GM19239 (cell line): ENCODE data around the gene TBC1D19.

Source experiments
- DNase-seq: peaks from one replicate; pipeline ENCODE4 v3.0.0; 2011; ENCODE audit warnings: low spot score; ENCODE audit not compliant: insufficient read length
- FAIRE-seq: peaks from 2 replicates; lab custom pipeline; 2011; peaks lifted over from hg19 to GRCh38; lab: Jason Lieb, UNC

Gene TBC1D19

DNA sequence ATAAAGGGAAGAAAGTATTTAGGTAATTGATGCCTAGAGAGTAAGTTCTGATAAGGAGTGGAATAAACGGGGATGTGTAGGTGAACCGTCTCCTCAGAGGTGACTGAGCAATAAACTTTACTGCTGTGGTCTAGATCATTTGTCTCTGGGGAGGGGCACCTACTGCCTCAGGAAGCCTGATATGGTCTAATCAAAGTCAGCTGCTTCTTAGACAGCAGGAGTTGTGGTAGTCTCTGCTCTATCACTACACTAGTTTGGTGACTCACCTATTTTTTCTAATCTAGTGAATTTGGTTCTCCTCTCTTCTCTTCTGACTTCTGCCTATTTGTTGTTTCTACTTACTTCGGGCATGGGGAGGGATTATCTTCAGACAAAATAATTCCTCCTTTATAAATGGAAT is 181.6 kb downstream of the TBC1D19 start:
- FAIRE-seq, result no peak
- no peak for DNase-seq

DNA sequence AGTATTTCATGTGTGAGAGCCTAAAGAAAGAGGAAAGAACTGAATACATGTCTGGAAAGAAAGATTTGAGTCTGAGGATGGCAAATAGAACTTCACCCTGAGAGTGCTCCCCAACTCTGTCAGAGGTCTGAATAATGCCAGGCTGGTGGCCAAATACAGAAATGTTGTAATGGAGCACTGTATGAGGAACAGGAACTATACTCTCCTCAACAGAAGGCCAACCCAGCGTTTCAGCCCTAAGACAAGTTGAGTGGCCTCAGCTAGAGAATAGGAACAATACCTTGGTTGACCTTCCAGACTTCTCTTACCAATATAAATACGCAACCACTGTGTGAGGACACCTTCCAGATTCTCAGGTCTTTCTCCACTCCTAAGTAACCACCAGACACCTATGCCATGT is 182.3 kb downstream of the TBC1D19 start:
- DNase-seq (no peak), FAIRE-seq (no peak)

DNA sequence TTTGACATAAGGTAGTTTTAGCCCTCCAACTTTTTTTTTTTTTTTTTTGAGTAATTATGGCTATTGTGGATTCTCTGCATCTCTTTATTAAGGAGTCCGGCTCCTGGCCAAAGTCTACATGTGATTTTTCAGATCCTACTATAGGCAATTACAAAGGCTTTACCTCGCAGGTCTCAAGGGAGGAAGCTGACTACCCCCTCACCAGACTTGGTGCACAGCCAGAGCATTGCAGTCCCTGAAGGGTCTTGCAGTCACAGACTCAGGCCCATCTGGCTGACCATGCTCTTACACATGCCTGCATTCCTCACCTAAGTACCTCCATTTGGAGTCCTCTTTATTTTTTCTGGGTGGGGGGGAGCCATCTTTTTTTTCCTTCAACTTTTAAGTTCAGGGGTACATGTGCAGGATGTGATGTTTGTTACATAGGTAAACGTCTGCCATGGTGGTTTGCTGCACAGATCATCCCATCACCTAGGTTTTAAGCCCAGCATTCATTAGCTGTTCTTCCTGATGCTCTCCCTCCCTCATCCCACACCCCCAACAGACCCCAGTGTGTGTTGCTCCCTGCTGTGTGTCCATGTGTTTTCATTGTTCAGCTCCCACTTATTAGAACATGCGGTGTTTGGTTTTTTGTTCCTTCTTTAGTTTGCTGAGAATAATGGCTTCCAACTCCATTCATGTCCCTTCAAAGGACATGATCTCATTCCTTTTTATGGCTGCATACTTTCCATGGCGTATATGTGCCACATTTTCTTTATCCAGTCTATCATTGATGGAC is 188.4 kb downstream of the TBC1D19 start:
- DNase-seq, result no peak

GRCh38 chr4:26779224-26779623 is 195.3 kb downstream of the TBC1D19 start:
- no peak for DNase-seq

More for the DNA sequence above, 188.4 kb downstream of the TBC1D19 start:
- FAIRE-seq, result no peak

DNA sequence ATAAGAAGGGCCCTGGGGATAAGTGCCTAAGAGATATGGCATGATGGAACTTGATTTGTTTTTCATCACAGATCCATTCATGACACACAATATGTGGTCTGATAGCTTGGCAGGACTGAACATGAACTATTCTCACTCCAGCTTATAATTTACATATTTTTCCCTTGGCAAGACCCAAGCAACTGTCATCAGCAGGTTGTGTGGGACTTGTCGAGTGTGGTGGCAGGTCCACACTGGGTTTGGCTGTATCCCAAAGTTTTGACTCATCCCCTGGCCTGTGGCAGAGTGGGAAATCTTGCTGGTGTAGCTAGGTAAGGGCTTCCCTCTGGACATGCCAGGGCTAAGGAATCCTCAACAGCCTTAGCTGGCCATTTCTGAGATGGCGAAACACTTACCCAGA is 195.8 kb downstream of the TBC1D19 start:
- FAIRE-seq, result no peak

More at GRCh38 chr4:26779224-26779623, 195.3 kb downstream of the TBC1D19 start:
- no peak for FAIRE-seq

GRCh38 chr4:26780539-26780938 is 196.7 kb downstream of the TBC1D19 start:
- DNase-seq (no peak), FAIRE-seq (peak; percentile 14)

More for the DNA sequence above, 195.8 kb downstream of the TBC1D19 start:
- DNase-seq, result no peak

DNA sequence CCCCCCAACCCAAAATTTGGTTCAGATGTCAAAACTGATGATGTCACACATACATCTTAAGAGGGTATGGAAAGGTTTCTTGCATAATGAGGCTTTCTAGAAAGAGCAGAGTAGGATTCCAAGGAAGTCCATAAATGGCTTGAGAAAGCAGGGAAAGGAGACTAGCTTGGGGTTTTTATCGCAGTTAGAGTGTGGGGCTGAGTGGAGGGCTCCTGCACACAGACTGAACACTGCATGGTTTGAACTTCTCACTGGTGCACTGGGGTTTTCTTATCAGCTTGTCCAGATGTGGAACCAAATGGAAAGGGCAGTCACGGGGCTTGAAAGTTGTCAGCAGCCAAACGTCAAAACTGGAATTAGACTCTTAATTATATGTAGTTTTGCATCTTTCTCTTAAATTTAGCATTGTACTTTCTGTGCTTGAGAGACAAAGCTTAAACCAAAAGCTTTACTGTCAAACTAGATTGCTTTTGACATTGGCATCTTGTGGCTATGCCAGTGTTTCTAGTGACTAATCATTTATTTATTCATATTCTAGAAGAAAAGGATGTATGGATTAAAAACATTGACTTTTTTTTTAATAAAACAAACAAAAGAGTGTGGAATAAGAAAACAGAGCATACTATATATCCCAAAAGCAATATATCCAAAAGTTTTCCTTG is 198.4 kb downstream of the TBC1D19 start:
- FAIRE-seq (no peak), DNase-seq (no peak)

- no peak for DNase-seq
- FAIRE-seq, result no peak
Observed at GRCh38 chr4:26782830-26783202, 198.9 kb downstream of the TBC1D19 start.

DNA sequence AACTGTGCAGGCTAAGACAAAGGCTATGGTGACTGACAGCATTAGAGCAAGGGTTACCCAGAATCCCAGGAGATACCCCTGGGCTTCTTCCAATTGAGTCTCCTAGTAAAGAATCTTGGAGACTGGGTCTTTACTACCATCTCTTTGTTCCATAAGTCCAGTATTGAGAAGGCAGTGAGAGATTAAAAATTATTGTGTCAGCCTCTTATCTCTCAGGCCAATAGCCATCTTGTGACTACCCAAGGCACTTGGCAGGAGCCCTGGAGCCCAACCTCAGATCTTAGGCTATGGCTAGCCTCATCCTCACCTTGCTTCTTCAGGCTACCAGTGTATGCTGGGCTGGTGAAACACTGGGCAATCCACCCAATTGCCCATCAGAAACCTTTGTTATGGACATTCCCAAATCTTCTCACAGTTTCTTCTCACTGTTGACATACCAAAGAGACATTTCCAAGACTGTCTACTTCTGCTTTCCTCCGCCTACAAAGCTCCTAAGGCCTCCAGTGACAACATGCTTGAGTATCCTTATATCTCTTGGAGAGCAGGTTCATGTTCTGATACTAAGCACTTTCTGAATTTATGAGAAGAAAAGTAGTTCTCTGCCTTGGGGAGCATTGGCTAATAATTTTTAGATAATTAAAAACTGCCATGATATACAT is 200.5 kb downstream of the TBC1D19 start:
- FAIRE-seq, result no peak

GRCh38 chr4:26785312-26785711 is 201.4 kb downstream of the TBC1D19 start:
- FAIRE-seq, result no peak
- no peak for DNase-seq

More for the DNA sequence above, 200.5 kb downstream of the TBC1D19 start:
- DNase-seq, result no peak

DNA sequence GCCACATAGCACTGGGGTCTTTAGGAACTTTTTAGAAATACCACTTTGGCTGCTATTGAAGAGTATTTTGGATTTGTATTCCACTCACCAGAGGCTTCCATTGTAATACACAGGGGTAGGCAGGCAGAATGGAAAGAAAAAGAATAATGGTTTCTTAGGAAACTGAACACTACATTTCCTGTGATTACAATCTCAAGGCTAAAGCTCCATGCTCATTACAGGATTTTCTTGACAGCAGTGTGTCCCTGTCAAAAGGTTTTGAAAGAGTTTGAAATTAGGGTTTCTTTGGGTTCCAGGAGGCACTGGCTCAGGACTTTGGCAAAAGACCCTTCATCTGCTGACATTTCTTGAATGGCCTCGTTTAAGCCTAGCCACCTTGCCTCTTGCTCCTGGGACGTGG is 201.9 kb downstream of the TBC1D19 start:
- FAIRE-seq (no peak), DNase-seq (no peak)

GRCh38 chr4:26786916-26787315 is 203.0 kb downstream of the TBC1D19 start:
- DNase-seq (no peak), FAIRE-seq (no peak)

DNA sequence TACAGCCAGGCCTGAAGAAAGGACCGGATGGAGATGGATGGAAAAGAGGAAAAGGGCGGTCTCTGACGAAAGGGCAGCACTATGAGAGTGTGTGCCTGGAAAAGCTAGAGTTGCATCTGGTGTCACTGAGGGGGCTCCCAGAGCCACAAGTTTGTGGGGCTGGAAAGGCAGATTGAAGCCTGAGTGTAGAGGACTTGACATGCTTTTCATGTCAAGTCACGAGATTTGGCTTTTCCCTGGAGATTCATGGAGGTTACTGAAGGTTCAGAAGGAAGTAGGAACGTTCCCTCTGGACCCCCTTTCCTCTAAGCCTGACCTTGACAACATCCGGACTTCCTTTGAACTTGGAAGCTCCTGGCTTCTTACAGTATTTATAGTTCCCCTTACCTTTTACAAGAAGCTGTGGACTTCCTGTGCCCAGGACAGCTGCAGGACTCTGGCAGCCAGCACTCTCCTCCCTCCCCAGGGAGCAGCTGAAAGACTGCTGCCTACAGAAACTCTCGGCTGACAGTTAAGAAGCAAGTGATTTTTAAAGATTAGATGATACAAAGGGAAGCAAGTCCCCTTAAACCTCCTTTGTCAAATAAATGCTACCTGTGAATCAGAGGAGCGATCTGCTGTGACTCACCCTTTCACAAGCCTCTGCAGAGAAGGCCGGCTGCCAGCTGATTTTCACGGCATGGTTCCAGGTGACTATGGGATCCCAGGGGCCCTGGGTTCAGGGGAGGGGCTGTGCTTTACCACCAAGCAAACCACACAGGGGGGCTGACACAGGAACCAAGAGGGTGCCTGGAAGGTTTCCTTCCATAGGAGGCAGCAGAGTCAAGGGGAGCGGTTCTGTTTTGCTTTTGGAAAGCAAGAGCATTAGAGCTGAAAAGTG is 203.8 kb downstream of the TBC1D19 start:
- no peak for DNase-seq
- FAIRE-seq, result no peak

GRCh38 chr4:26788341-26788733 is 204.5 kb downstream of the TBC1D19 start:
- no peak for FAIRE-seq

DNA sequence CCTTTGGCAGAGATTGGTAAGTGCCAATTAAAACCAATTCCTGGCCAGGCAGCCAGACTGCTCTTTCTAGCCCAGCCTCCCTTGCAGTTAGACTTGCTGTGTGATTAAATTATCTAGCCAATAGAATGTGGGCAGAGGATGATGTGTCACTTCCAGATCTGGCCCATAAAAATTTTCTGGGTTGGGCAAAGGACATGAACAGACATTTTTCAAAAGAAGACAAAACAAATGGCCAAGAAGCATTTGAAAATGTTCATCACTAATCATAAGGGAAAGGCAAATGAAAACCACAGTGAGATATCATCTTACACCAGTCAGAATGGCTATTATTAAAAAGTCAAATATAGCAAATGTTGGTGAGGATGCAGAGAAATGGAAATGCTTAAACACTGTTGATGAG is 205.3 kb downstream of the TBC1D19 start:
- DNase-seq (no peak), FAIRE-seq (no peak)

More at GRCh38 chr4:26788341-26788733, 204.5 kb downstream of the TBC1D19 start:
- no peak for DNase-seq

DNA sequence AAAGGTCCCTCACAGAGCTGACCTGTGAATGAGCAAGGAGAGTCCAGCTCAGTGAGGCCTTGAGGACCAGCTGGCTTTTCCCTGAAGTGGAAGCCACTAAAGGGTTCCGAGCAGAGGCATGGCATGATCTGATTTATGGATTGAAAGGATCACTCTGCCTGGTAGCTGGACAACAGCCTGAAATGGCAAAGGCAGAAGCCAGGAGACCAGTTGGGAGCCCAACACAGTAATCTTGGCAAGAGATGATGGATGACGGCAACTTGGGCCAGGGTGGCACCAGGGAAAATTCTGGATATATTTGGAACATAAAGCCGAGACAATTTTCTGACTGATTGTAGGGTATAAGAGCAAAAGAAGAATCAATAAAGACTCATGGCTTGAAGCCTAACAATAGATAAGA is 207.5 kb downstream of the TBC1D19 start:
- FAIRE-seq, result no peak

GRCh38 chr4:26792639-26793038 is 208.8 kb downstream of the TBC1D19 start:
- DNase-seq (no peak), FAIRE-seq (no peak)

More for the DNA sequence above, 207.5 kb downstream of the TBC1D19 start:
- DNase-seq, result no peak

DNA sequence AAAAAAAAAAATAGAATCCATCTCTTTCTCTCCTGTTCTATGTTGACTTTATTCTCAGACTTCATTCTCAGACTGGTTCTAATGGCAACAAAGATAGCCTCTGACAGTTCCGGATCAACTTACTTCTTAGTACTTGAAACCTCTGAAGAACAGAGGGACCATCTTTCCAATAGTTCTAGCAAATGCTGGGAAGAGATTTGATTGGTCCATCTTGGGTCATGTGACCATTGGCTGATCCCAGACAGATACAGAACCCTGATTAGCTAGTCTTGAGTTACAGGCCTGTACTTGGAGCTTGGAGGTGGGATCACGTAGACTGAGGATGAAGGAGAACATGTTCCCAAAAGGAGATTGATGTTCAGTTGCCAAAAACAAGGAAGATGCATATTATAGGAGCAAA is 209.9 kb downstream of the TBC1D19 start:
- DNase-seq, result no peak
- FAIRE-seq, result no peak

- FAIRE-seq, result no peak
- no peak for DNase-seq
Observed at GRCh38 chr4:26796081-26796480, 212.2 kb downstream of the TBC1D19 start.

- no peak for FAIRE-seq
- no peak for DNase-seq
Observed at GRCh38 chr4:26802790-26803189, 218.9 kb downstream of the TBC1D19 start.
